AG04449 (cell line): ENCODE data around the gene AGK.
"Not testable (repeated sequence)": the region's sequence is repeated elsewhere in the genome, so short reads cannot be mapped to it uniquely, and the experiment has no call there.

Source experiments
- CTCF ChIA-PET: fragments of 350-600 bp; formaldehyde crosslinking; extraction: SDS; loops from one replicate; lab custom pipeline; 2021; ENCODE audit warnings: antibody characterized with exemption; lab: Yijun Ruan, JAX
- POLR2A ChIA-PET: fragments of 400-600, 350-600 bp; formaldehyde crosslinking; extraction: SDS; loops from one replicate; lab custom pipeline; 2020; ENCODE audit warnings: antibody characterized with exemption, inconsistent platforms; lab: Yijun Ruan, JAX
- DNase-seq: peaks from one replicate; pipeline ENCODE4 v3.0.0-alpha.2; 2010; ENCODE audit warnings: low read depth, low spot score
- H3K4me3 ChIP-seq: 2 replicates; pipeline ENCODE4 v1.5.1; 2011; ENCODE audit warnings: low read depth, mild to moderate bottlenecking, control low read depth, low read length
- TF ChIP-seq, protein P1 (sequence below): IDR thresholded peaks from one replicate; pipeline ENCODE4 v1.5.1; 2011; ENCODE audit warnings: mild to moderate bottlenecking, moderate library complexity, low read length, control low read depth, inconsistent platforms; ENCODE audit not compliant: insufficient read depth; ENCODE audit errors: missing control alignments

The AGK gene

GRCh38 chr7:141577043-141577839, 26.0 kb downstream of the AGK start:
- POLR2A ChIA-PET: no interaction called here
- H3K4me3 ChIP-seq: no peak overlapping the region
- TF ChIP-seq, protein P1, sequence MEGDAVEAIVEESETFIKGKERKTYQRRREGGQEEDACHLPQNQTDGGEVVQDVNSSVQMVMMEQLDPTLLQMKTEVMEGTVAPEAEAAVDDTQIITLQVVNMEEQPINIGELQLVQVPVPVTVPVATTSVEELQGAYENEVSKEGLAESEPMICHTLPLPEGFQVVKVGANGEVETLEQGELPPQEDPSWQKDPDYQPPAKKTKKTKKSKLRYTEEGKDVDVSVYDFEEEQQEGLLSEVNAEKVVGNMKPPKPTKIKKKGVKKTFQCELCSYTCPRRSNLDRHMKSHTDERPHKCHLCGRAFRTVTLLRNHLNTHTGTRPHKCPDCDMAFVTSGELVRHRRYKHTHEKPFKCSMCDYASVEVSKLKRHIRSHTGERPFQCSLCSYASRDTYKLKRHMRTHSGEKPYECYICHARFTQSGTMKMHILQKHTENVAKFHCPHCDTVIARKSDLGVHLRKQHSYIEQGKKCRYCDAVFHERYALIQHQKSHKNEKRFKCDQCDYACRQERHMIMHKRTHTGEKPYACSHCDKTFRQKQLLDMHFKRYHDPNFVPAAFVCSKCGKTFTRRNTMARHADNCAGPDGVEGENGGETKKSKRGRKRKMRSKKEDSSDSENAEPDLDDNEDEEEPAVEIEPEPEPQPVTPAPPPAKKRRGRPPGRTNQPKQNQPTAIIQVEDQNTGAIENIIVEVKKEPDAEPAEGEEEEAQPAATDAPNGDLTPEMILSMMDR: no peak
- CTCF ChIA-PET: no interaction called here
- no peak for DNase-seq

GRCh38 chr7:141579953-141580352, 28.7 kb downstream of the AGK start:
- H3K4me3 ChIP-seq, POLR2A ChIA-PET, DNase-seq, CTCF ChIA-PET: not testable (repeated sequence)

GRCh38 chr7:141582063-141582462, 30.9 kb downstream of the AGK start:
- POLR2A ChIA-PET, DNase-seq, H3K4me3 ChIP-seq, CTCF ChIA-PET: not testable (repeated sequence)

- DNase-seq: no peak
- no peak overlapping the region for H3K4me3 ChIP-seq
- ChIA-PET CTCF (interaction anchor here (1.6 kb wide), 1 partner anchor 70 kb away, joined by 3 read pairs; no protein-coding TSS in a partner anchor), POLR2A (no interaction called here)
- TF ChIP-seq, protein P1: no peak
These were observed 33.7 kb downstream of the AGK start for GRCh38 chr7:141584935-141585334.

DNA sequence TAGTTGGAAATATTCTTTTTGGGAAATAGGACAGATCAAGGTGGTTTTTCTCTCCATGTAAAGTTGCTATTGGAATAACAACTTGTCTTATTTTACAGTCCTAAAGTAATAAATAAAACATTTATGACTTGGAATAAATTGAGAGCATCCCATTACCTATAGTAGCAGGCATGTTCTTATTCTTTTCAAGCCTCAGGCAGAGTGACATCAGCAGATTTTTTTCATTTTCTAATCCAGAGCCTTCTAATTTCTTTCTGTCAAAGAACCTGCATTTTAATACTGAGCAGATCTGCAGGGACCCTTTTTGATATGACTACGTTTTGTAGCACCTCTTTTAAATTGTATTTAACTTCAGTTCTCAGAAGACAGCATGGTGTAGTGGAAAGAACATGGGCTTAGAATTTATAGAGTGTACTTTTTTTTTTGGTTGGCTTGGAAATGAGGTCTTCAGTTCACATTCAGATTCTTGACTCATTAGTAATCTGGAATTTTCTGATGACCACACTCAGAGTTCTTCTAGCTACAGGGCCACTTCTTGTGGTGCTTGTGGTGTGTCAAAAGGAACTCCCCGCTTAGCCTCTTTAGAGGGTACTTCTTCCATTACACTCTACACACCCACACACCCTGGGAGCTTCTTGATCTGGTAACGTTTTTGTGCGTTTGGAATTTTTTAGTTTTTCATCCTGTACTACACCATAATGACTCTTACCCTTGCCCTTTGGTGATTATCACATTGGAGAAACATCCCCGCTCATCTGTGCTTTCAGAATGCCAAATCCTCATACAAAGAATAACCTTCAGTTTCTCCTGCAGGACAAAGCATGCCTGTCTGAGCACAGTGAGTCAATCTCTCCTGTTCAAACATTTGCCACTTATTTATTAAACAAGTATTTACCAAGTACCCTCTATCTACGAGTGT, 34.6 kb downstream of the AGK start:
- ChIA-PET POLR2A (interaction anchor here (0.6 to 1.1 kb wide), 2 partner anchors 28 to 34 kb away, joined by 3 read pairs; partner anchors contain the start of gene AGK), CTCF (interaction anchor here (1.6 kb wide), 1 partner anchor 69 kb away, joined by 3 read pairs; no protein-coding TSS in a partner anchor)
- no peak overlapping the region for H3K4me3 ChIP-seq
- DNase-seq: peak; percentile 75
- TF ChIP-seq, protein P1: no peak

DNA sequence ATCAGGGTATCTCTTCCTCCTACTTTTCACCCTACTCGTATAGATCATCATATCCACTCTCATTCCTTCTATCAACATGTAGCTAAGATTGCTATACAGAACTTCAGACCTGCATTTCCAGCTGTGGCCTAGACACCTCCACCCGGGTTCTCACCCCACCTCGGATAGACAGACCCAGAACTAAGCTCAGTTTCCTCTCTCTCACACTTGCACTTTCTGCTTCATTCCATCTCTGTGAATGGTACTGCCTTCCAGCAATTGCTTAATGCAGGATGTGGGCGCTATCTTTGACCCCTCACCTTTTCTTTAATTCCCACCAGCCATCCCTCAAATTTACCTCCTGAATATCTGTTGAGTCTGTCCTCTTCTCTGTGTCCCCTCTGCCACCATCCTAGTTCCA, 35.7 kb downstream of the AGK start:
- no peak for DNase-seq
- ChIA-PET POLR2A (no interaction called here), CTCF (interaction anchor here (0.7 to 1.0 kb wide), 3 partner anchors 12 to 53 kb away, joined by 3 to 4 read pairs (median 3); no protein-coding TSS in a partner anchor)
- no peak overlapping the region for H3K4me3 ChIP-seq
- TF ChIP-seq, protein P1: no peak

GRCh38 chr7:141587304-141587703, 36.1 kb downstream of the AGK start:
- CTCF ChIA-PET: interaction anchor here (1.0 to 1.2 kb wide), 3 partner anchors 11 to 54 kb away, joined by 3 to 4 read pairs (median 4); no protein-coding TSS in a partner anchor
- POLR2A ChIA-PET: no interaction called here
- TF ChIP-seq, protein P1: no peak

More at GRCh38 chr7:141587304-141587703, 36.1 kb downstream of the AGK start:
- H3K4me3 ChIP-seq: no peak overlapping the region
- DNase-seq: no peak
